HEK293 (cell line): Measurements from ENCODE around the gene TTLL7.

Experiments
- CTCF ChIA-PET: fragments of 350-600 bp; formaldehyde crosslinking; extraction: SDS; loops from one replicate; lab custom pipeline; 2021; ENCODE audit warnings: antibody characterized with exemption; lab: Yijun Ruan, JAX
- POLR2A ChIA-PET: fragments of 300-600 bp; formaldehyde crosslinking; extraction: SDS; loops from one replicate; lab custom pipeline; 2020; ENCODE audit warnings: antibody characterized with exemption, inconsistent platforms; lab: Yijun Ruan, JAX
- H3K27ac ChIP-seq: fragments of 200-500 bp; sonication (Bioruptor generic); 2 replicates; pipeline ENCODE4 v1.5.1; 2014; ENCODE audit warnings: low read depth, low read length, control low read depth, inconsistent platforms; ENCODE audit errors: extremely low read depth
- H3K36me3 ChIP-seq, 2 experiments: fragments of 200-500 bp in 1 of 2; sonication (Bioruptor generic) in 1 of 2; 1 replicate in 1 of 2; 2 replicates in 1 of 2; pipeline ENCODE4 v1.5.1; 2014 to 2017; ENCODE audit warnings: inconsistent platforms in 2 of 2, low read length in 2 of 2; ENCODE audit not compliant: control insufficient read depth in 2 of 2, insufficient read depth in 1 of 2
- H3K4me1 ChIP-seq: fragments of 200-500 bp; sonication (Bioruptor generic); 2 replicates; pipeline ENCODE4 v1.5.1; 2014; ENCODE audit warnings: mild to moderate bottlenecking, low read length, inconsistent platforms; ENCODE audit not compliant: control insufficient read depth, insufficient read depth
- H3K4me3 ChIP-seq: 2 replicates; pipeline ENCODE4 v1.5.1; 2011; ENCODE audit warnings: low read depth, mild to moderate bottlenecking, control low read depth, low read length, moderate library complexity
- H3K9me3 ChIP-seq: fragments of 200-500 bp; sonication (Bioruptor generic); 2 replicates; pipeline ENCODE4 v1.5.1; 2014; ENCODE audit warnings: low read depth, low read length, inconsistent platforms; ENCODE audit not compliant: control insufficient read depth, insufficient read depth
- GLIS2 ChIP-seq: fragments of 450-650 bp; formaldehyde crosslinking; IDR thresholded peaks from 2 replicates; pipeline ENCODE4 v1.5.1; 2016; ENCODE audit warnings: missing biosample characterization, missing genetic modification characterization
- OSR2 ChIP-seq: fragments of 450-650 bp; formaldehyde crosslinking; IDR thresholded peaks from 2 replicates; pipeline ENCODE4 v1.5.1; 2016; ENCODE audit warnings: missing biosample characterization, missing genetic modification characterization
- SALL2 ChIP-seq: fragments of 450-650 bp; formaldehyde crosslinking; IDR thresholded peaks from 2 replicates; pipeline ENCODE4 v1.5.0; 2017; ENCODE audit warnings: missing biosample characterization, mild to moderate bottlenecking, missing genetic modification characterization, borderline replicate concordance
- SP2 ChIP-seq: fragments of 450-650 bp; formaldehyde crosslinking; IDR thresholded peaks from 2 replicates; pipeline ENCODE4 v1.5.1; 2016; ENCODE audit warnings: missing biosample characterization, missing genetic modification characterization
- ZBTB1 ChIP-seq: fragments of 450-650 bp; formaldehyde crosslinking; IDR thresholded peaks from 2 replicates; pipeline ENCODE4 v1.5.1; 2016; ENCODE audit warnings: missing biosample characterization, missing genetic modification characterization
- ZBTB20 ChIP-seq: fragments of 450-650 bp; formaldehyde crosslinking; IDR thresholded peaks from 2 replicates; pipeline ENCODE4 v1.5.1; 2016; ENCODE audit warnings: missing biosample characterization, missing genetic modification characterization
- ZNF10 ChIP-seq: fragments of 450-650 bp; formaldehyde crosslinking; IDR thresholded peaks from 2 replicates; pipeline ENCODE4 v1.5.1; 2017; ENCODE audit warnings: missing biosample characterization, missing genetic modification characterization
- ZNF202 ChIP-seq: fragments of 450-650 bp; formaldehyde crosslinking; IDR thresholded peaks from 2 replicates; pipeline ENCODE4 v1.5.1; 2016; ENCODE audit warnings: missing biosample characterization, missing genetic modification characterization, borderline replicate concordance
- ZNF239 ChIP-seq: fragments of 450-650 bp; formaldehyde crosslinking; IDR thresholded peaks from 2 replicates; pipeline ENCODE4 v1.5.1; 2016; ENCODE audit warnings: missing biosample characterization, missing genetic modification characterization
- ZNF292 ChIP-seq: fragments of 450-650 bp; formaldehyde crosslinking; IDR thresholded peaks from 2 replicates; pipeline ENCODE4 v1.5.1; 2016; ENCODE audit warnings: low read depth, missing biosample characterization, missing genetic modification characterization, borderline replicate concordance
- ZNF302 ChIP-seq: fragments of 450-650 bp; formaldehyde crosslinking; IDR thresholded peaks from 2 replicates; pipeline ENCODE4 v1.5.1; 2016; ENCODE audit warnings: missing biosample characterization, missing genetic modification characterization, low read depth
- ZNF311 ChIP-seq: fragments of 450-650 bp; formaldehyde crosslinking; IDR thresholded peaks from 2 replicates; pipeline ENCODE4 v1.5.1; 2017; ENCODE audit warnings: missing biosample characterization, missing genetic modification characterization, borderline replicate concordance
- ZNF404 ChIP-seq: fragments of 450-650 bp; formaldehyde crosslinking; IDR thresholded peaks from 2 replicates; pipeline ENCODE4 v1.5.1; 2017; ENCODE audit warnings: missing biosample characterization, missing genetic modification characterization
- ZNF473 ChIP-seq: fragments of 450-650 bp; formaldehyde crosslinking; IDR thresholded peaks from 2 replicates; pipeline ENCODE4 v1.5.1; 2017; ENCODE audit warnings: missing biosample characterization, missing genetic modification characterization
- ZNF585B ChIP-seq: fragments of 450-650 bp; formaldehyde crosslinking; IDR thresholded peaks from 2 replicates; pipeline ENCODE4 v1.5.1; 2016; ENCODE audit warnings: missing biosample characterization, missing genetic modification characterization
- ZNF623 ChIP-seq: fragments of 450-650 bp; formaldehyde crosslinking; IDR thresholded peaks from 2 replicates; pipeline ENCODE4 v1.5.1; 2016; ENCODE audit warnings: missing biosample characterization, missing genetic modification characterization
- ZNF76 ChIP-seq: fragments of 450-650 bp; formaldehyde crosslinking; IDR thresholded peaks from 2 replicates; pipeline ENCODE4; 2016; ENCODE audit warnings: low read depth, missing biosample characterization, missing genetic modification characterization, borderline replicate concordance
- ZNF843 ChIP-seq: fragments of 450-650 bp; formaldehyde crosslinking; IDR thresholded peaks from 2 replicates; pipeline ENCODE4 v1.5.1; 2016; ENCODE audit warnings: missing biosample characterization, missing genetic modification characterization
- TF ChIP-seq, protein P1 (sequence below): fragments of 450-650 bp; formaldehyde crosslinking; IDR thresholded peaks from 2 replicates; pipeline ENCODE4 v1.5.1; 2017; ENCODE audit warnings: missing biosample characterization, mild to moderate bottlenecking, missing genetic modification characterization, moderate library complexity
- TF ChIP-seq, protein P2 (sequence below): fragments of 450-650 bp; formaldehyde crosslinking; conservative IDR thresholded peaks from 2 replicates; pipeline ENCODE4 v1.5.1; 2016; ENCODE audit warnings: low read depth, missing biosample characterization, missing genetic modification characterization
- TF ChIP-seq, protein P3 (sequence below): fragments of 450-650 bp; formaldehyde crosslinking; IDR thresholded peaks from 2 replicates; pipeline ENCODE4 v1.5.1; 2016; ENCODE audit warnings: missing biosample characterization, missing genetic modification characterization

TTLL7 gene

DNA sequence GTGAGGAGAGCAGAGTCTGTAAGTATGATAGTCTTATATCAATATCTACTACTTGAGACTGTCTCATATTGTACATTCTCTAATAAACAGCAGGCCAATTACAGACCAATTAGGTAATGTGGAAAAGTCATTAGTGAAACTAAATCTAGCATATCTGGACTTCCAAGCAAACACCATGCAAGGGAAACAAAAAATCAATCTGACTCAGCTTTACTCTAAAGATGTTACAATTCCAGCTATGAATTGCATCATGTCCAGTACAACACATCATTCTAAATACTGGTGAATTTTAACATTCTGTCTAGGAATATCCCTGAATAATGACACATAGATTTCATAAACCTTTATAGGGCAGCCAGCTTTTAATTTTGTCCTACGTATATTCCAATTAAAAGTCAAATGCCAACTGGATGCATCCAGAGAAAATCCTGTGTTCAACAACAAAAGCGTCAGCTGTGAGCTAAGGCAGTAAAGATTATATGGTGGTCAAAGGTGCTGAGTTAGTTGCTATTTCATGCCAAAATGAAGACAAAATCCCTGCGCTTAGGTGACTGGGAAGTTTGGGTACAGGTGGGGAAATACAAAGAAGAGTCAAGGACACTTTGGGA, 159.3 kb downstream of the TTLL7 start (continued):
- TF ChIP-seq ZNF239 (tag by site-specific recombination) (no peak), ZNF585B (no peak), ZNF404 (tag by site-specific recombination) (no peak), SP2 (tag by site-specific recombination) (no peak), ZNF843 (tag by site-specific recombination) (peak; percentile 47; the same call in 1 of the 2 replicates)
- TF ChIP-seq, protein P1, sequence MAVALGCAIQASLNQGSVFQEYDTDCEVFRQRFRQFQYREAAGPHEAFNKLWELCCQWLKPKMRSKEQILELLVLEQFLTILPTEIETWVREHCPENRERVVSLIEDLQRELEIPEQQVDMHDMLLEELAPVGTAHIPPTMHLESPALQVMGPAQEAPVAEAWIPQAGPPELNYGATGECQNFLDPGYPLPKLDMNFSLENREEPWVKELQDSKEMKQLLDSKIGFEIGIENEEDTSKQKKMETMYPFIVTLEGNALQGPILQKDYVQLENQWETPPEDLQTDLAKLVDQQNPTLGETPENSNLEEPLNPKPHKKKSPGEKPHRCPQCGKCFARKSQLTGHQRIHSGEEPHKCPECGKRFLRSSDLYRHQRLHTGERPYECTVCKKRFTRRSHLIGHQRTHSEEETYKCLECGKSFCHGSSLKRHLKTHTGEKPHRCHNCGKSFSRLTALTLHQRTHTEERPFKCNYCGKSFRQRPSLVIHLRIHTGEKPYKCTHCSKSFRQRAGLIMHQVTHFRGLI (tag by site-specific recombination): no peak
- TF ChIP-seq, all 188 proteins: peak for 18

DNA sequence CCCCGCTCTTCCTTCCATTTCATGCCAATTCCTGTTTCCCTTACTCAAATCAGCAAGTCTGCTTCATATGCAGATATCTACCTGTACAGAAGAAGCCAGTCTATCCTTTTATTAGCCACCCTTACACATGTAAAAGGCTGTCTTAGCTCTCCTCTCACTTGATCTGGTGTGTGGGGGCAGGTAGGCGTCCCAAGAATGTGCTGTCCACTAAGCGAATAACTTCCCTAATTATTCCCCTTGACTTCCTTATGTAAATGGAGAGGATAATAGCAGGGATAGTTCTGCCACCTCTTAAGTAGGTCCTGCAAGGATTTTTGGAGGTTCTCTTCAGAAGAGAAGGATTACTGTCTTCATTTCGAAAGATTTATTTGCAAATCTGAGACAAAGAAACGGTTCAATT, 160.4 kb downstream of the TTLL7 start:
- ChIA-PET CTCF (interaction anchor here (0.6 kb wide), 1 partner anchor 21 kb away, joined by 3 read pairs; no protein-coding TSS in a partner anchor), POLR2A (no interaction called here)
- H3K9me3 ChIP-seq: no peaks in the 10 kb centered on the region
- H3K36me3 ChIP-seq: no peaks in the 10 kb centered on the region
- no peaks in the 10 kb centered on the region; the same call in 1 of the 2 replicates for H3K4me1 ChIP-seq
- H3K4me3 ChIP-seq: no peak overlapping the region
- no peak for TF ChIP-seq ZNF76 (tag by site-specific recombination)
- no peak for TF ChIP-seq OSR2 (tag by site-specific recombination)
- no peak for TF ChIP-seq ZBTB1 (tag by site-specific recombination)
- TF ChIP-seq, protein P1 (tag by site-specific recombination): no peak
- TF ChIP-seq ZNF202 (tag by site-specific recombination): no peak
- TF ChIP-seq ZNF292 (tag by site-specific recombination): no peak
- no peak overlapping the region for H3K27ac ChIP-seq

DNA sequence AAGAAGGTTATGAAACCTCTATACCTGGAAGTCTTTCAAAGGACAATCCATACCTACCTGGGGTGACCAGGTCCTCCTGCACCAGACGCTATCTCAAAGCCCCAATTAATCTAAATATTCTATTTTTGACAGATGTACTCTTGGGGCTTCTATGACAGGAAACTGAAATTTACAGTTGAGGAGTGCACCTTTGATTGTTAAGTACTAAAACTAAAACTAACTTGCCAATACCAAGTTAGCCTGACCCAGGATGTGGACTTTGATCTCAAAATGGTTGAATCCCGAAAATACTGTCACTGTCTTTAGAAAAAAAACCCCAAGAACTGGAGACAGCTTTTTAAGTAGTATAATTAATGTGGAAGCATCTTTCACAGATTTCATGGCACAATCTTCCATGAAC, 162.4 kb downstream of the TTLL7 start:
- H3K36me3 ChIP-seq: no peaks in the 10 kb centered on the region
- no peak overlapping the region for H3K4me3 ChIP-seq
- no peaks in the 10 kb centered on the region for H3K9me3 ChIP-seq
- ChIA-PET POLR2A (no interaction called here), CTCF (interaction anchor here (0.6 to 1.2 kb wide), 2 partner anchors 21 to 23 kb away, joined by 3 to 4 read pairs; no protein-coding TSS in a partner anchor)
- H3K4me1 ChIP-seq: no peaks in the 10 kb centered on the region; the same call in 1 of the 2 replicates
- no peak for TF ChIP-seq ZNF10
- TF ChIP-seq, protein P2, sequence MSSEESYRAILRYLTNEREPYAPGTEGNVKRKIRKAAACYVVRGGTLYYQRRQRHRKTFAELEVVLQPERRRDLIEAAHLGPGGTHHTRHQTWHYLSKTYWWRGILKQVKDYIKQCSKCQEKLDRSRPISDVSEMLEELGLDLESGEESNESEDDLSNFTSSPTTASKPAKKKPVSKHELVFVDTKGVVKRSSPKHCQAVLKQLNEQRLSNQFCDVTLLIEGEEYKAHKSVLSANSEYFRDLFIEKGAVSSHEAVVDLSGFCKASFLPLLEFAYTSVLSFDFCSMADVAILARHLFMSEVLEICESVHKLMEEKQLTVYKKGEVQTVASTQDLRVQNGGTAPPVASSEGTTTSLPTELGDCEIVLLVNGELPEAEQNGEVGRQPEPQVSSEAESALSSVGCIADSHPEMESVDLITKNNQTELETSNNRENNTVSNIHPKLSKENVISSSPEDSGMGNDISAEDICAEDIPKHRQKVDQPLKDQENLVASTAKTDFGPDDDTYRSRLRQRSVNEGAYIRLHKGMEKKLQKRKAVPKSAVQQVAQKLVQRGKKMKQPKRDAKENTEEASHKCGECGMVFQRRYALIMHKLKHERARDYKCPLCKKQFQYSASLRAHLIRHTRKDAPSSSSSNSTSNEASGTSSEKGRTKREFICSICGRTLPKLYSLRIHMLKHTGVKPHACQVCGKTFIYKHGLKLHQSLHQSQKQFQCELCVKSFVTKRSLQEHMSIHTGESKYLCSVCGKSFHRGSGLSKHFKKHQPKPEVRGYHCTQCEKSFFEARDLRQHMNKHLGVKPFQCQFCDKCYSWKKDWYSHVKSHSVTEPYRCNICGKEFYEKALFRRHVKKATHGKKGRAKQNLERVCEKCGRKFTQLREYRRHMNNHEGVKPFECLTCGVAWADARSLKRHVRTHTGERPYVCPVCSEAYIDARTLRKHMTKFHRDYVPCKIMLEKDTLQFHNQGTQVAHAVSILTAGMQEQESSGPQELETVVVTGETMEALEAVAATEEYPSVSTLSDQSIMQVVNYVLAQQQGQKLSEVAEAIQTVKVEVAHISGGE (tag by site-specific recombination): no peak
- no peak for TF ChIP-seq ZNF473
- no peak for TF ChIP-seq ZNF623 (tag by site-specific recombination)
- TF ChIP-seq ZNF311: no peak
- TF ChIP-seq, protein P3, sequence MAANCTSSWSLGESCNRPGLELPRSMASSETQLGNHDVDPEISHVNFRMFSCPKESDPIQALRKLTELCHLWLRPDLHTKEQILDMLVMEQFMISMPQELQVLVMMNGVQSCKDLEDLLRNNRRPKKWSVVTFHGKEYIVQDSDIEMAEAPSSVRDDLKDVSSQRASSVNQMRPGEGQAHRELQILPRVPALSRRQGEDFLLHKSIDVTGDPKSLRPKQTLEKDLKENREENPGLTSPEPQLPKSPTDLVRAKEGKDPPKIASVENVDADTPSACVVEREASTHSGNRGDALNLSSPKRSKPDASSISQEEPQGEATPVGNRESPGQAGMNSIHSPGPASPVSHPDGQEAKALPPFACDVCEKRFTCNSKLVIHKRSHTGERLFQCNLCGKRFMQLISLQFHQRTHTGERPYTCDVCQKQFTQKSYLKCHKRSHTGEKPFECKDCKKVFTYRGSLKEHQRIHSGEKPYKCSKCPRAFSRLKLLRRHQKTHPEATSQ (tag by site-specific recombination): no peak
- no peak for TF ChIP-seq GLIS2 (tag by site-specific recombination)
- no peak for TF ChIP-seq ZBTB20
- no peak for TF ChIP-seq SALL2 (tag by site-specific recombination)
- TF ChIP-seq ZNF302 (tag by site-specific recombination): no peak
- no peak overlapping the region for H3K27ac ChIP-seq
